Calu3 (cell line): ENCODE measurements around the gene PCDHGA7. TPM values are rescaled to one million over a fixed set of nuclear protein-coding genes. Genes with fewer than 3 reads are reported as not detected.
"Not testable (repeated sequence)": the region's sequence is repeated elsewhere in the genome, so short reads cannot be mapped to it uniquely, and the experiment has no call there.

Experiments used
- BruUV-seq: library from RNA; stranded (reverse); fragments of 400-500 nt; replicated peaks from 2 replicates; lab custom pipeline; 2021; lab: Mats Ljungman, UMichigan
- CTCF ChIA-PET: fragments of 300-600 bp; sonication (Branson Sonifier 250); formaldehyde crosslinking; loops from one replicate; lab custom pipeline; 2022; ENCODE audit warnings: antibody characterized with exemption; lab: Charles Lee
- DNase-seq: peaks from one replicate; pipeline ENCODE4 v3.0.0; 2022
- H3K27ac Mint-ChIP-seq: one replicate; pipeline ENCODE4 v1.8.0; 2022; ENCODE audit warnings: mixed read lengths; ENCODE audit not compliant: unreplicated experiment
- H3K27me3 Mint-ChIP-seq: one replicate; pipeline ENCODE4 v1.8.0; 2022; ENCODE audit warnings: mixed read lengths; ENCODE audit not compliant: unreplicated experiment
- H3K36me3 Mint-ChIP-seq: one replicate; pipeline ENCODE4 v1.8.0; 2022; ENCODE audit warnings: mild to moderate bottlenecking, moderate library complexity, mixed read lengths; ENCODE audit not compliant: insufficient read depth, unreplicated experiment
- H3K4me1 Mint-ChIP-seq: one replicate; pipeline ENCODE4 v1.8.0; 2022; ENCODE audit warnings: mild to moderate bottlenecking, low read depth, mixed read lengths; ENCODE audit not compliant: unreplicated experiment
- H3K4me3 Mint-ChIP-seq: one replicate; pipeline ENCODE4 v1.8.0; 2022; ENCODE audit warnings: mild to moderate bottlenecking, low read depth, moderate library complexity, mixed read lengths; ENCODE audit not compliant: unreplicated experiment
- H3K9me3 Mint-ChIP-seq: one replicate; pipeline ENCODE4 v1.8.0; 2022; ENCODE audit warnings: low read depth, mixed read lengths; ENCODE audit not compliant: unreplicated experiment
- CTCF ChIP-seq: fragments of 200-600 bp; IDR thresholded peaks from one replicate; pipeline ENCODE4 v1.8.0; 2022; ENCODE audit warnings: antibody characterized with exemption; ENCODE audit not compliant: unreplicated experiment
- intact Hi-C: fragments of 100-400 bp; cut with micrococcal nuclease; formaldehyde crosslinking; loops from one replicate; pipeline ENCODE4 v1.10.0; 2022; ENCODE audit not compliant: unreplicated experiment
- total RNA-seq: library from RNA; stranded (reverse); gene quantifications from 2 replicates; pipeline ENCODE4 v1.2.3, GENCODE V29; 2022

The PCDHGA7 gene
- total RNA-seq, 1 experiment from 2014 or later, result 0.90 TPM

DNA sequence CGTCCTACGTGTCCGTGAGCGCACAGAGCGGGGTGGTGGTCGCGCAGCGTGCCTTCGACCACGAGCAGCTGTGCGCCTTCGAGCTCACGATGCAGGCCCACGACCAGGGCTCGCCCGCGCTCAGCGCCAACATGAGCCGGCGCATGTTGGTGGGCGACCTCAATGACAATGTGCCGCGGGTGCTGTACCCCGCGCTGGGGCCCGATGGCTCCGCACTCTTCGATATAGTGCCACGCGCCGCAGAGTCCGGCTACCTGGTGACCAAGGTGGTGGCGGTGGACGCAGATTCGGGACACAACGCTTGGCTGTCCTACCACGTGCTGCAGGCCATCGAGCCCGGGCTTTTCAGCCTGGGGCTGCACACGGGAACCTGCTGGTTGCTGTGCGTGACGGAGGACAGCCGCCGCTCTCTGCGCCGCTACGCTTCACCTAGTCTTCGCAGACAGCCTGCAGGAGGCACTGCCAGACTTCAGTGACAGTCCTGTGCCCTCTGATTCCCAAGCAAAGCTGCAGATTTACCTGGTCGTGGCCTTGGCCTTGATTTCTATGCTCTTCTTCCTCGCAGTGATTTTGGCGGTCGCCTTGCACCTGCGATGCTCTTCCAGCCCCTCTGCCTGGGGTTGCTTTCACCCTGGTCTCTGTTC is 45.4 kb downstream of the PCDHGA7 start:
- peaks cover 28% of the 10 kb centered on the region for H3K9me3 Mint-ChIP-seq
- no peak overlapping the region for H3K27ac Mint-ChIP-seq
- no peak overlapping the region for H3K4me3 Mint-ChIP-seq
- H3K27me3 Mint-ChIP-seq, result no peaks in the 10 kb centered on the region
- TF ChIP-seq CTCF, result no peak
- BruUV-seq, result no TSS peak
- peaks cover 20% of the 10 kb centered on the region for H3K36me3 Mint-ChIP-seq
- DNase-seq, result no peak
- CTCF ChIA-PET, result no interaction called here
- H3K4me1 Mint-ChIP-seq, result no peaks in the 10 kb centered on the region
- intact Hi-C loops, result no loop called here

GRCh38 chr5:141430332-141431113 is 48.0 kb downstream of the PCDHGA7 start, which contains the start of gene PCDHGA12:
PCDHGA12 (plus strand) TSS chr5:141430507; CDS start chr5:141430760, 253 bp downstream.
- no peak for TF ChIP-seq CTCF
- H3K27me3 Mint-ChIP-seq, result no peaks in the 10 kb centered on the region
- CTCF ChIA-PET, result interaction anchor here (0.6 kb wide), 2 partner anchors 13 to 84 kb away, joined by 3 read pairs; partner anchors contain the start of gene PCDHGB7
- no peak within 1 kb of the TSS for H3K27ac Mint-ChIP-seq
- BruUV-seq, result no TSS peak
- peaks cover 28% of the 10 kb centered on the region for H3K9me3 Mint-ChIP-seq
- intact Hi-C loops, result no loop called here
- DNase-seq, result no peak
- no peak within 1 kb of the TSS for H3K4me3 Mint-ChIP-seq
- no peaks in the 10 kb centered on the region for H3K4me1 Mint-ChIP-seq
- peaks cover 26% of the 10 kb centered on the region for H3K36me3 Mint-ChIP-seq

- CTCF ChIA-PET, result no interaction called here
- intact Hi-C loops, result no loop called here
- no peak overlapping the region for H3K4me3 Mint-ChIP-seq
- H3K27me3 Mint-ChIP-seq, result no peaks in the 10 kb centered on the region
- peaks cover 26% of the 10 kb centered on the region for H3K36me3 Mint-ChIP-seq
- TF ChIP-seq CTCF, result no peak
- no peak overlapping the region for H3K27ac Mint-ChIP-seq
- no peaks in the 10 kb centered on the region for H3K4me1 Mint-ChIP-seq
- H3K9me3 Mint-ChIP-seq, result peaks cover 25% of the 10 kb centered on the region
- DNase-seq, result no peak
- no TSS peak for BruUV-seq
These were observed 48.7 kb downstream of the PCDHGA7 start for GRCh38 chr5:141431286-141431685.

DNA sequence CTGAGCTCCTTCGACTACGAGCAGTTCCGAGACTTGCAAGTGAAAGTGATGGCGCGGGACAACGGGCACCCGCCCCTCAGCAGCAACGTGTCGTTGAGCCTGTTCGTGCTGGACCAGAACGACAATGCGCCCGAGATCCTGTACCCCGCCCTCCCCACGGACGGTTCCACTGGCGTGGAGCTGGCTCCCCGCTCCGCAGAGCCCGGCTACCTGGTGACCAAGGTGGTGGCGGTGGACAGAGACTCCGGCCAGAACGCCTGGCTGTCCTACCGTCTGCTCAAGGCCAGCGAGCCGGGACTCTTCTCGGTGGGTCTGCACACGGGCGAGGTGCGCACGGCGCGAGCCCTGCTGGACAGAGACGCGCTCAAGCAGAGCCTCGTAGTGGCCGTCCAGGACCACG is 49.8 kb downstream of the PCDHGA7 start:
- intact Hi-C loops, H3K27me3 Mint-ChIP-seq, H3K4me3 Mint-ChIP-seq, CTCF ChIA-PET, H3K4me1 Mint-ChIP-seq, DNase-seq, H3K27ac Mint-ChIP-seq, BruUV-seq: not testable (repeated sequence)
- peaks cover 26% of the 10 kb centered on the region for H3K36me3 Mint-ChIP-seq
- H3K9me3 Mint-ChIP-seq, result peaks cover 23% of the 10 kb centered on the region

- CTCF ChIA-PET, H3K4me1 Mint-ChIP-seq, H3K27me3 Mint-ChIP-seq, BruUV-seq, H3K4me3 Mint-ChIP-seq, DNase-seq, intact Hi-C loops: not testable (repeated sequence)
- Mint-ChIP-seq H3K36me3 (peaks cover 26% of the 10 kb centered on the region), H3K27ac (peak overlapping the region; percentile 57), H3K9me3 (peaks cover 23% of the 10 kb centered on the region)
These were observed 50.2 kb downstream of the PCDHGA7 start for GRCh38 chr5:141432726-141433125.
